Cardiac septum (tissue), 1 donor: ENCODE measurements around the gene POLE. TPM values are rescaled to one million over a fixed set of nuclear protein-coding genes. Genes with fewer than 3 reads are reported as not detected.

Source experiments
- DNase-seq: peaks from one replicate; pipeline ENCODE4 v3.0.0-alpha.2; 2020; ENCODE audit warnings: low spot score
- intact Hi-C: fragments of 100-400 bp; cut with DNase I; formaldehyde crosslinking; loops from one replicate; pipeline ENCODE4 v1.14.0; 2022
- total RNA-seq: library from RNA; stranded (reverse); fragmentation: NEBNext Ultra II Directional; extraction: Animal tissue kit (Norgen Biotek cat#: 25700); gene quantifications from one replicate; pipeline ENCODE4 v1.2.1, GENCODE V29; 2021
- donor health status: DM: no; HTN: no; CAD: no.

Gene POLE
- total RNA-seq, 1 donor from 2014 or later, result 12.1 TPM

DNA sequence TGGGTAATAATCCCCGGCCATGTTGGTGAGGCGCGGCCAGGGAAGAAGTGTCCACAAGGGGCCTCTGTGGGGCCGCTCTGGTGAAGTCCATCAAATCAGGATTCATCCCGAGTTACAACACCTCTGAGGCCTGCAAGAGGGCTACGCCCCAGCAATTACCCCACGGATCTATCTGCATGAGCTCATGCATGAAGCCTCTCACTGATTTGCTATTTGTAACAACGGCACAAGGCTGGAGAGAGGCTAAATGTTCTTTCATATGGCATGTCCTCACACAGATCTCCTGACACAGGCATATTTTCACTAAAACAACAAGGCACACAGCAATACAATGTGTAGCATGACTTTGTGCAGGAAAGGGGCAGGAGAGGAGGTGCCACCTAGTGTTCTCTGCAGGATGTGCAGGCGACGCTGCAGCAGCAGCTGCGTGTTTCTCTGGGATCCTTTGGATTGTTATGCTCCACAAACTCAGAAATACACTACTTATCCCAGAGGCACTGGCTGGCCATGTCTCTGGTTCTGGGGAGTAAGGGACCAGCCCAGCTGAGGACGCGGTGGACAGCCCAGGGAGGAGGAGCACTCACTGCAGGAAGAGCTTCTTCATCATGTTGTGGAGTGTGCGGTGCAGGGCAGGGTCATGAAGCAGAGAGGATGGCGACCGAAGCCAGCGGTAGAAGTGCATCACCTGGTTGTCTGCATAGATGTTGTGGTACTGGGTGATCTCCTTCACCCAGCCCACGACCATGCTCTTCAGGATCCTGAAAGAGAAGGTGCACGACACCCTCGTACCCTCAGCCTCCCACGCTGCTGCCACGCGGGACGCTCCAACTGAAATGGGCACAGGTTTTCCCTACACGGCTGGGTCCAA lies 48.4 kb downstream of the POLE start:
- no peak for DNase-seq
- intact Hi-C loops, result no loop called here

DNA sequence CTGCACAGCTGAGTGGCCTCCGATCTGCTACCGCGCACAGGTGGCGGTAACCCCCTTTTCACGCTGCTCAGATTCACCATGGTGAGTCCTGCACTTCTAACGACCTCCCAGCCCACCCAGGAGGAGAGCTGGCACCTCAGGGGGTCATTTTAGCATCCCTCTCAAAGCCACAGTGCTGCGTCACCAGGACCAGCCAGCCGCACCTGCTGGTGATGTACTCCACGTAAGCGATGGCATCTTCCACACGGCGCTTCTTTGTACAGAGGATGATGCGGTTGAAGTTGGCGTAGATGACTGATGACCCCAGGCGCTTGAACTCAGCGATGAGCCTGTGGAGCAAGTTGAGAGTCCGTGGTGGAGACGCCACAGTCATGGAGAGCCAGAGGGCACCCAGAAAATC lies 49.3 kb downstream of the POLE start:
- no peak for DNase-seq
- intact Hi-C loops, result no loop called here

DNA sequence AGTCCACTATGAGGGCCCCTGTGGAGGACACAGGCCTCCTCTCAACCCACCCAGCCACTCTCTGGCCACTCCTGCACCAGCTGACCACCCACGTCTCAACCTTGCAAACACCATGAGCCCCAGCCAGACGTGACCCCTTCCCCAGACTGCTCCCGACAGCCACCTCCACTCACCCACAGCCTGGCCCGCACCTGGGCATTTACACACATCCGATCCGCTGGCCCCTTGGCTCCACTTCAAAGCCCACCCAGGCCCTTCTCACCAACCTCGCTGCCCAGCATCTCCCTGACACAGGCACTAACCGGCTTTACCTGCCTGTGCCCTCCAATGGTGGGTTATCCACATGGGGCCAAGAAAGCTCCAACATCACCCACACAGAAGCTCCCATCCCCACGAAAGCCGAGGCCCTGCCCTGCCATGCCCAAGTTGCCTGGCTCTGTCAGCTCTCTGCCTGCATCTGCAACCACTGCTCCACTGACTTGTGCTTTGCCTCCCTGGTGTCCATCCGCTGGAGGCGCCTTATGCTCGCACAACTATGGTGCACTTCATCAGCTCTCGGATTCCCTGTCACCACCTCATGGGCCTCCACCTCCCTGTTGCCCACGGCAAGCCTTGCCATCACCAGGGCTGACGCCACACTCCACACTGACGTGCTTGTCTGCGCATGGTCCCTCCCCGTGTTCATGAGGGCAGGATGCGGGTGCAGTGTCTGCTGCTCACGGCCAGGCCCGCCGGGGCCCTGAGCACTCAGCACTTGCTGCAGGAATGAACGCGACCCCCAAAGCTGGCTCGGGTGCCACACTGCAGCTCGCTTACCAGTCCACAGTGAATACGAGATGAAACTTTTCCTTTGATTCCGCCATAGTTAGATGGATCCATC lies 51.8 kb downstream of the POLE start:
- intact Hi-C loops, result no loop called here

DNA sequence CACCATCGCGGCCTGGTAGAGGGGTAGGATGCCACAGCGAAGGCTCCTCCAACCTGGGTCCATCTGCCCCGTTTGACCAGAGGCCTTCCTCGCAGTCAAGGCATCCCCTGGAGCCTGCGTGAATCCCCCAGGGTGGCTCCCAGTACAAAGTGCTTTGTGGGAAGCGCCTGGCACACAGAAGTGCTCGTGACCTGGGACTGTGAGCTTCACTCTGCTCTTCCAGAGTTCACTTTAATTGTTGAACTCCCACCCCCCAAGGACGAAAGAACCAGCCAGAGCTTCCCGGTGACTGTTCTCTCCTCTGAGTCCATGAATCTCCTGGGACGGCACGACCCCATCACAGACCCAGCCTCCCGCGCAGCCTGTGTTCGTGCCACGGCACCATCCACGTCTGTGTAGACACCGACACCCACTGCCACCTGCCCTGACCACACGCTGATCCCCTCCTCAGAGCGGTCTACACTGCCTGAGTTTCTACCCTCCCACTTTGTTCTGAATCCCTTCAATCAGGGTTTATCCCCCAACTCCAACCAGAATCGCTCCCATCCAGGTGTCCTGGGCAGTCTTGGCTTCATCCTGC lies 52.6 kb downstream of the POLE start:
- DNase-seq, result no peak
- intact Hi-C loops, result no loop called here

More for the DNA sequence above, 51.8 kb downstream of the POLE start:
- no peak for DNase-seq

DNA sequence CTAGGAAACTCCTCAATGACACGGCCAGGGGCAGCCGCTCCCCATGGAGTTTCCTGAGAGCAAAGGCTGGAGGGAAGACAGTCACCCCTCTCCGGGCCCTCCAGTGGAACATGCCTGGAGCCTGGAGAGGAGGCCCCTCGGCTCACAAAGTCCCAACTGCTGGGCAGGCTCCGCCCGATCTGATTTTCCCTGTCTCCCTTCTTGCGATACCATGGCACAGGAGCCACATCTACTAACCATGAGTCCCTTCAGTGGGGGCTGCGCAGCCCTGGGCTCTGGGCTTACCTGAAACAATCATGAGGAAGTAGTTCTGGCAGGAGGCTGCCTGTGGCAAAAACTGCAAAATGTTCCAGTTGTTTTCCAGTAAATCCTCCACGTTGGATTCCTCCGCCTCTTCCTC lies 53.2 kb downstream of the POLE start:
- intact Hi-C loops, result no loop called here
- DNase-seq, result no peak

DNA sequence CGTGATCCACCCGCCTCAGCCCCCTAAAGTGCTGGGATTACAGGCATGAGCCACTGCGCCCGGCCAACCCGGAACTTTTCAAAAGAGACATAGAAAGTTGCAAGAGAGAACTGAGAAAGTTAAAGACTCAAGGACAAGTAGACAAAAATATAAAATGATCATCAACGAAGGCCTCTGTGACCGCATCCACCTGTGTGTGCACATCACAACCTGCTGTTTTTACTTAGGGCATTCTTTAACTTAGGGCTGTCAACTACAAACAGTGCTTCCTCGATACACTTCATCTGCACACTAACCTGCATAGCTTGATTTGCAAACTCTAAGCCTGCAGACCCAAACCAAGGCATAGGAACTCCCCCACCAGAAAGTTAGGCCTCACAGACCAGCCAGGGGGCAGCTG lies 53.7 kb downstream of the POLE start:
- intact Hi-C loops, result no loop called here

DNA sequence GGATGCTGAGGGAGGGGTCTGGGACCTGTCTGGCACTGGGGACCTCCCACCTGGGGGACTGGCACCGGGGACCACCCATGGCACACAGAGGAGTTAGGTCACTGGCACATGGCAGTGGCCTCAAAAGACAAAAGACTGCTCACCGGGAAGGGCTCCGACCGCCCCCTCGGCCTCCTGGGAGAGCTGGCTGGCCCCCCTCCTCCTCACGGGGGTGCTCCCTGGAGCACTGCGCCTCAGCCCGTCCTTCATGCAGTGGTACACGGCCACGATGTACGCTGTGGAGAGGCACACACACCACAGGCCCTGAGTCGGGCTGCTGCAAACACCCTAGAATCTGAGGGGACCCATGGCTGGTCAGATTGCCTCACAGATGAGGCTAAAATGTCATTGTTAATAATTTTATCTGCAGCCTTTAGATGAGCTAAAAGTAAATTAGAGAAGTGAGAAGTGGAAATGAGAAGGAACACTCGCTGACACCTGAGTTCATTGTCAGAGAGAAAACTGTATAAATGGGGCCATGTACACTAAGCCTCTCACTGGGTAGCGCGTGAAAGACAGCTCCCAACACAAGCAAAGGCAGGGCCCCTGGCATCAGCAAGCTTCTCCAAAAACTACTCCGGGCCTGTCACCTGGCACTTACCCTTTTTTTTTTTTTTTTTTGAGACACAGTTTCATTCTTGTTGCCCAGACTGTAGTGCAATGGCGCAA lies 54.5 kb downstream of the POLE start:
- intact Hi-C loops, result no loop called here
- DNase-seq, result no peak

More for the DNA sequence above, 53.7 kb downstream of the POLE start:
- no peak for DNase-seq

GRCh38 chr12:132631666-132632065 lies 55.5 kb downstream of the POLE start:
- intact Hi-C loops, result no loop called here
- DNase-seq, result no peak

DNA sequence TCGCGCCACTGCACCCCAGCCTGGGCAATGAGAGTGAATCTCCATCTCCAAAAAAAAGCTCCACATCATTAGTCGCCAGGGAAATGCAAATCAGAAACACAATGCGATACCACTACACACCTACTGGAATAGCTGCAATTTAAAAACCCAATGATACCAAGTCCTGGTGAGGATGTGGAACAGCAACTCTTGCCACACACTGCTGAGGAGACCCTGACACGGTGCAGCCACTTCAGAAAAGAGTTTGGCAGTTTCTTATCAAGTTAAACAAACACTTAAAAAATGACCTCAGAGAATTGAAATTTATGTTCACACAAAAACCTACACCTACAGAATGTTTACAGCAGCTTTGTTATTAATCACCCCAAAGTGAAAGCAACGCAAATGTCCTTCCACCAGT lies 56.5 kb downstream of the POLE start:
- intact Hi-C loops, result no loop called here
- no peak for DNase-seq

DNA sequence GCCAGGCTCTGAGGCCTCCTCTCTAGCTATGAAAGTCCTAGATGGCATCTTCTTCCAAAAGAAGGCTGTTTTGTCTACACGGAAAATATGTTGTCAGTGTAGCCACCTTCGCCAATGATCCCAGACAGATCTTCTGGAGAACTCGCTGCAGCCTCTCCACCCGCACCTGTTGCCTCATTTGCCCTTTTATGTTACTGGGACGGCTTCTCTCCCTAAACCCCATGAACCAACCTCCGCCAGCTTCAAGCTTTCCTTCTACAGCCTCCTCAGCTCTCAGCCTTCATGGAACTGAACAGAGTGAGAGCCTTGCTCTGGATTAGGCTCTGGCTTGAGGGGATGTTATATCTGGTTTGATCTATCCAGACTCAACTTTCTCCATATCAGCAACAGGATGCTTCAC lies 57.8 kb downstream of the POLE start:
- no peak for DNase-seq
- intact Hi-C loops, result no loop called here

DNA sequence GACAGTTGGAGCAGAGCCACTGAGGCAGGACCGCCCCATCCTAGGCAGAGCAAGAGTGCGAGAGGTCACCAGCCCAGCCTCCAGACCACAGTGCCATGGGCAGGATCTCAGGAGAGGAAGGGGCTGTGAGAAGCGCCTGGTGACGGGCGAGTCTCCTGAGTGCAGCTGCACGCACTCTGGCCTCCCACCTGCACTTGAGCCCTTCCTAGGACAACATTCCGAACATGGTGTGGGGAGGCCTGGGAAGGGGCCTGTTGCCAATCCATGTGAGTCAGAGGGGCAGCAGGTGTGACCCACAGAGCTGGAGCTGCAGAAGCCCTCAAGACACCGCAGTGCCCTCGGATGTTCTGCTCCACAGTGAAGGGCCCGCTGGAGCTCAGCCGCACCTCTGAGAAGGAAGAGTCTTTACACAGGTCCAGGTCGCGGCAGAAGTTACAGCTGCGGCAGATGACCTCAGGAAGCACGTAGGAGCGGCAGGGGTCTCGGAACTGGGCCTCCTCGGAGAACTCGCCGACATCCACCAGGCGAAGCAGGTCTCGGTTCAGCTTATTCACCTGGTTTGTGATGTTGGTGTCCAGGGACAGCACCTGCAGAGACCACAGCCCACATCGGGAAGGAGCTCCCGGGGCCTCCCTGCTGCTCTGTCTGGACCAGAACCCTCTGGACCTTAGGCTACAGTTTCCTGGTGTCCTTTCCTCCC lies 61.3 kb downstream of the POLE start:
- DNase-seq, result no peak
- intact Hi-C loops, result no loop called here

GRCh38 chr12:132624910-132625630 lies 62.1 kb downstream of the POLE start:
- intact Hi-C loops, result no loop called here
- no peak for DNase-seq

DNA sequence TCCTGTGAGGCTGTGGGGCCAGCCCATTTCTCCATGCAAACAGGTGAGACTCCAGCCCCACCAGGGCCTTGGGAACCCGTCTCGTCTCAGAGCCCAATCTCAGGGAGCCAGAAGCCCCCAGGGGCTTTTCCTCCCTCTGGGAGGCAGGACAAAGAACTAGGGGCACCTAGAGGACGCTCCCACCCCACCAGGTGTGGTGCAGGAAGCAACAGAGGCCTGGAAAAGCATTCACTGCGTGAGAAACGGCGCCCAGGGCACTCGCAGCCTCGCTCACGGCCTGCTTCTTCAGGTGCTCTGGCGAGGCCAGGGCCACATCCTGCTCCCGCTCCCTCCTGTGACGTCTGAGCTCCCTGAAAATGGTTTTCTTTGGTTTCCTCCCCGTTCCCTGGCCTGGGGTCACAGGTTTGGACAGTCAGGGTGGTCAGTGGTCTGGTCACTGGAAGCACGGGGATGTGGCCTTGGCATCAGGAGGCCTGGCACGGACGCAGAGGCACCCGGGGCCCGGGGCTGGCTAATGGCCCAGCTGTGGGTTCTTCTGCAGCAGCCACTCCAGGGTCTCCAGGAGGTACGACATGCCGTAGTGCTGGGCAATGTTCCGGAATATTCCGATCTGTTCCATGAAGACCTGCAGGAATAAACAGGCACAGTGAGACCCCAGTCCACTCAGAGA lies 62.8 kb downstream of the POLE start:
- DNase-seq, result no peak
- intact Hi-C loops, result no loop called here

DNA sequence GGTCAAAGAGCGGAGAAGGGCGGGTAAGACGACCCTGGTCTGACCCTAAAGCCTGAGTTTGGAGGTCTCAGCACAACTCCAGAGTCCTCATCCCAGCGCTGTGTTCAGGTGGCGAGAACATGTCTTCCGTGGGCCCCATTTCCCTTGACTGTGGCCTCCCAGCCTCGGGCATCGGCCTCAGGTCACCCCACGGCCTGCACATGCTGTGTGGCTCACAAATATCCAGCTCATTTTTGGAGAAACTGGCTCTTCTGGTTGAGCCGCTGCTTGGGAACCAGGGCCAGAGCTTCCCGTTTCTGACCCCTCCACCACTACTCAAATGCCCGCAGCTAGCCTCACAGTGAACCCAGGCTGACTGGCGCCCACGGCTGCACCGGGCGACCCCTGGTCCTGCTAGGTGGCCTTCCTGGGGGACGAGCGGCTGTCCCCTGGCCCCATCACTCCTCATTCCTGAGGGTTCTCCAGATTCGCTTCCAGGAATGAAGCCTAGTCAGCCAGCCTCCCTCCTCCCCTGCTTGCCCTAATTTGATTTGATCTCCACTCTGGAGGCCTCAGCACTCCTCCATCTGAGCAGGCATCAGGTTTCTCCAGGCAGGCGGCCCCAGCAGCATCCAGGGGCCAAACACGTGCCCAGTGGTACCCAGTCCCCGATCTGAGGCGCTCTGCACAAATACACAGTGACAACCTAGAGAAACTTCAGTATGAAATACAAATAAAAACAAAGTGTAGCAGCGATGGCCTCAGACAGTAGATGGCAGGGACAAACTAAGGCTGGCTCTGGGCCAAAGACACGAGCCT lies 63.9 kb downstream of the POLE start:
- intact Hi-C loops, result no loop called here
- no peak for DNase-seq

- no peak for DNase-seq
- intact Hi-C loops, result no loop called here
Observed at GRCh38 chr12:132622437-132623071, 64.6 kb downstream of the POLE start.

DNA sequence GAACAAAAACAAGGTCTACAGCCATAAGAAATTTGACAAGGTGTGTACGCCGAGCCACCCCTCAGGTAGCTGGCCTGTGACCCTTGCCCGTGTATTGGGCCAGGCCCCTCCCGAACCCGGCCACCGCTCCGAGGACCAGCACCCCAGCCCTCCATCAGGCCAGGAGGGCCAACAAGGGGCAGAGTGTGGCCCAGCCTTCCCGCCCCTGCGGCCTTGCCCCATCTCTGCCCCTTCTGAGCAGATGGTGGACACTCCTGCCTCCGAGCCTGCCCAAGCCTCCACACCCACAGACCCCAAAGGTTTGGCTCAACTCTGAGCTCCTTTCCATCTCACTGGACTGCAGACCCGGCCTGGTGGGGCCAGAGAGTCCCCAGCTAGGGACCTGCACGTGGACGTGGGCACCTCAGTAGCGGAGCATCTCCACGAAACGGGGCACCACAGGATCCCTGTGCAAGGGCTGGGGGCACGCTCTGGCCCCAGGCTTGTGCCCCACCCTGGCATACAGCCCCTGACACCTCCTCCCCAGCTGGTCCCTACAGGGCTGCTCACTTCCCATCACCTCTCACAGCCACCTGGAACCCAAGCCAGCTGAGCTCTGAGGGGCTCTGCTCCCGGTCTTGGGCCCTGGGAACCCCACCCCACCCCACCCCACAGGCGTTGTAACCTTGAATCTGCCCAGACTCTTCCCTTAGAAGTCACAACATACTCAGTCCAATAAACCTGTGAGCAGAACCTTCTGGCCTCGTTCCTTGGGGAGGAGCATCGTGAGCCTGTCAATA lies 65.3 kb downstream of the POLE start:
- DNase-seq, result no peak

More for the DNA sequence above, 65.3 kb downstream of the POLE start:
- intact Hi-C loops, result no loop called here
